COR-L47 (cell line): ENCODE measurements around the gene IGFBP6.

Experiments used
- DNase-seq: peaks from one replicate; lab custom pipeline; 2025; lab: John Stamatoyannopoulos, UW

Gene IGFBP6

GRCh38 chr12:53097564-53098353, at the start of gene IGFBP6:
Gene IGFBP6 (plus strand): TSS chr12:53097667. CDS start chr12:53097718, 51 bp downstream.
- DNase-seq = peak; percentile 85

GRCh38 chr12:53048033-53048779, 49.3 kb upstream of the IGFBP6 start:
- DNase-seq = peak; percentile 22

- DNase-seq = no peak
Measured at GRCh38 chr12:53048780-53049401, 48.6 kb upstream of the IGFBP6 start.

GRCh38 chr12:53049571-53050318, 47.7 kb upstream of the IGFBP6 start, which contains the start of gene TNS2:
Gene TNS2 (plus strand): TSS chr12:53050065. CDS start chr12:53050186, 121 bp downstream.
- no peak for DNase-seq

- no peak for DNase-seq
Measured at GRCh38 chr12:53050426-53051057, 46.9 kb upstream of the IGFBP6 start.

- peak; percentile 28 for DNase-seq
Measured at GRCh38 chr12:53051058-53051880, 46.2 kb upstream of the IGFBP6 start.

GRCh38 chr12:53051881-53052412, 45.5 kb upstream of the IGFBP6 start:
- DNase-seq = no peak

GRCh38 chr12:53052419-53053217, 44.8 kb upstream of the IGFBP6 start:
- DNase-seq = peak; percentile 46

GRCh38 chr12:53053218-53054111, 44.0 kb upstream of the IGFBP6 start:
- peak; percentile 75 for DNase-seq

GRCh38 chr12:53054112-53054878, 43.2 kb upstream of the IGFBP6 start:
- DNase-seq = peak; percentile 95

GRCh38 chr12:53055471-53056266, 41.8 kb upstream of the IGFBP6 start:
- DNase-seq = no peak

- no peak for DNase-seq
Measured at GRCh38 chr12:53056296-53056695, 41.2 kb upstream of the IGFBP6 start.

GRCh38 chr12:53056901-53057300, 40.6 kb upstream of the IGFBP6 start:
- DNase-seq = no peak

GRCh38 chr12:53057816-53058500, 39.5 kb upstream of the IGFBP6 start:
- no peak for DNase-seq

- DNase-seq = no peak
Measured at GRCh38 chr12:53058674-53059433, 38.6 kb upstream of the IGFBP6 start.
